GM12892 (cell line): Measurements from ENCODE around the gene MTX1.

ENCODE experiments used
- POLR2A ChIP-seq: IDR thresholded peaks from 2 replicates; pipeline ENCODE4 v1.6.1; 2011; ENCODE audit warnings: low read depth, low read length, control low read depth
- TAF1 ChIP-seq: IDR thresholded peaks from 2 replicates; pipeline ENCODE4 v1.6.1; 2011; ENCODE audit warnings: low read depth, mild to moderate bottlenecking, control low read depth, low read length, borderline replicate concordance

GRCh38 chr1:155178441-155179111, 29.9 kb upstream of the MTX1 start:
- TF ChIP-seq POLR2A: no peak
- no peak for TF ChIP-seq TAF1
